ENCODE results near the gene CDC45. TPM values are rescaled to one million over a fixed set of nuclear protein-coding genes. Genes with fewer than 3 reads are reported as not detected.
A peak's percentile ranks its signal among the peaks of the same experiment; 100 is the strongest.

CDC45 gene
- total and polyA plus RNA-seq, 7 donors = 0.14 to 16.6 (median 6.1) TPM; not detected in 3

GRCh38 chr22:19446603-19447329 lies 33.0 kb upstream of the CDC45 start:
- Histone ChIP-seq H3K4me3 (peak overlapping the region; percentile 64 to 94 (median 72)), H3K27me3 (no peaks in the 10 kb centered on the region), H3K9me3 (no peaks in the 10 kb centered on the region), H3K27ac (peak overlapping the region; percentile 88 to 93 (median 92)), H3K4me1 (peaks cover 0 to 27% (median 23%) of the 10 kb centered on the region in 4 donors), H3K36me3 (peaks cover 0 to 47% (median 8%) of the 10 kb centered on the region in 4 donors)
- TF ChIP-seq POLR2AphosphoS5 (IDR thresholded peaks at IDR 0.05) (no peak), POLR2A (IDR thresholded peaks at IDR 0.05) (no peak), CTCF (IDR thresholded peaks at IDR 0.05) (no peak), EP300 (IDR thresholded peaks at IDR 0.05) (no peak)
- intact Hi-C loops (cut with DNase I) = loop anchor here (5.0 to 10.0 kb wide), 4 partner anchors 269 to 496 kb away; partner anchors contain the start of genes COMT, DGCR2, GNB1L and RTL10
- WGBS, 2 donors = 18 to 24% methylated on average over 22 of the region's 22 CpGs
- no peak for DNase-seq

- 0% methylated on average over 92 of the region's 92 CpGs for WGBS, 2 donors
These were observed 32.2 kb upstream of the CDC45 start, which contains the start of gene C22orf39 for GRCh38 chr22:19447330-19448075. Gene C22orf39, minus strand, starts transcription at chr22:19447711. Its CDS starts 23 bp downstream, at chr22:19447688.

GRCh38 chr22:19448076-19448607 lies 31.6 kb upstream of the CDC45 start:
- WGBS, 2 donors = 9 to 15% methylated on average over 14 of the region's 14 CpGs
- Histone ChIP-seq H3K27ac (peak overlapping the region; percentile 88 to 93 (median 92)), H3K4me1 (peaks cover 0 to 27% (median 23%) of the 10 kb centered on the region in 4 donors), H3K4me3 (peak overlapping the region; percentile 64 to 94 (median 72)), H3K36me3 (peaks cover 5 to 49% (median 13%) of the 10 kb centered on the region in 4 donors), H3K27me3 (no peaks in the 10 kb centered on the region), H3K9me3 (no peaks in the 10 kb centered on the region)
- TF ChIP-seq POLR2AphosphoS5 (IDR thresholded peaks at IDR 0.05) (no peak), EP300 (IDR thresholded peaks at IDR 0.05) (no peak), CTCF (IDR thresholded peaks at IDR 0.05) (no peak), POLR2A (IDR thresholded peaks at IDR 0.05) (no peak)
- DNase-seq = peak; percentile 72
- intact Hi-C loops (cut with DNase I) = loop anchor here (5.0 to 10.0 kb wide), 4 partner anchors 271 to 494 kb away; partner anchors contain the start of genes COMT, DGCR2, GNB1L and RTL10

More at GRCh38 chr22:19447330-19448075, 32.2 kb upstream of the CDC45 start, which contains the start of gene C22orf39:
- intact Hi-C loops (cut with DNase I) = loop anchor here (5.0 to 10.0 kb wide), 4 partner anchors 270 to 495 kb away; partner anchors contain the start of genes COMT, DGCR2, GNB1L and RTL10
- H3K27me3 ChIP-seq = no peaks in the 10 kb centered on the region
- H3K27ac ChIP-seq = peak within 1 kb of the TSS; percentile 88 to 93 (median 92)
- peak; percentile 96 for DNase-seq
- TF ChIP-seq POLR2A (IDR thresholded peaks at IDR 0.05) (peak; percentile 53 to 63), EP300 (IDR thresholded peaks at IDR 0.05) (peak in 1 of 4 donors; percentile 12), POLR2AphosphoS5 (IDR thresholded peaks at IDR 0.05) (peak; percentile 89 to 97 (median 96)), CTCF (IDR thresholded peaks at IDR 0.05) (no peak)
- peak within 1 kb of the TSS; percentile 64 to 94 (median 72) for H3K4me3 ChIP-seq
- H3K4me1 ChIP-seq = peaks cover 0 to 27% (median 23%) of the 10 kb centered on the region in 4 donors
- H3K9me3 ChIP-seq = no peaks in the 10 kb centered on the region
- H3K36me3 ChIP-seq = peaks cover 1 to 49% (median 8%) of the 10 kb centered on the region in 4 donors

- peaks cover 0 to 27% (median 23%) of the 10 kb centered on the region in 4 donors for H3K4me1 ChIP-seq
- no peak for DNase-seq
- TF ChIP-seq POLR2A (IDR thresholded peaks at IDR 0.05) = no peak
- no peak for TF ChIP-seq CTCF (IDR thresholded peaks at IDR 0.05)
- no peak for TF ChIP-seq POLR2AphosphoS5 (IDR thresholded peaks at IDR 0.05)
- TF ChIP-seq EP300 (IDR thresholded peaks at IDR 0.05) = no peak
- H3K27ac ChIP-seq = peak overlapping the region in 3 of 4 donors; percentile 91 to 93 (median 92)
- intact Hi-C loops (cut with DNase I) = loop anchor here (5.0 to 10.0 kb wide), 4 partner anchors 272 to 493 kb away; partner anchors contain the start of genes COMT, DGCR2, GNB1L and RTL10
- H3K9me3 ChIP-seq = no peaks in the 10 kb centered on the region
- peaks cover 7 to 49% (median 17%) of the 10 kb centered on the region in 4 donors for H3K36me3 ChIP-seq
- no peaks in the 10 kb centered on the region for H3K27me3 ChIP-seq
- H3K4me3 ChIP-seq = peak overlapping the region in 1 of 4 donors; percentile 94
- 81 to 85% methylated on average over 5 of the region's 5 CpGs for WGBS, 2 donors
These were observed 30.8 kb upstream of the CDC45 start for GRCh38 chr22:19448739-19449421.

Data from sigmoid colon (tissue), 7 donors.